ENCODE results near the gene EHD2. TPM values are rescaled to one million over a fixed set of nuclear protein-coding genes. Genes with fewer than 3 reads are reported as not detected.
A peak's percentile ranks its signal among the peaks of the same experiment; 100 is the strongest.

Gene EHD2
- total RNA-seq, 1 experiment from 2014 or later = not detected

GRCh38 chr19:47686679-47687450 is 26.4 kb upstream of the EHD2 start:
- DNase-seq (ENCODE audit: low spot score) = no peak
- in situ Hi-C loops (cut with HindIII; ENCODE audit: low sequenced_read_pairs) = no loop called here

GRCh38 chr19:47687906-47688305 is 25.3 kb upstream of the EHD2 start:
- no peak for DNase-seq (ENCODE audit: low spot score)
- in situ Hi-C loops (cut with HindIII; ENCODE audit: low sequenced_read_pairs) = no loop called here

- in situ Hi-C loops (cut with HindIII; ENCODE audit: low sequenced_read_pairs) = no loop called here
- DNase-seq (ENCODE audit: low spot score) = no peak
Measured at GRCh38 chr19:47691090-47691489, 22.1 kb upstream of the EHD2 start.

DNA sequence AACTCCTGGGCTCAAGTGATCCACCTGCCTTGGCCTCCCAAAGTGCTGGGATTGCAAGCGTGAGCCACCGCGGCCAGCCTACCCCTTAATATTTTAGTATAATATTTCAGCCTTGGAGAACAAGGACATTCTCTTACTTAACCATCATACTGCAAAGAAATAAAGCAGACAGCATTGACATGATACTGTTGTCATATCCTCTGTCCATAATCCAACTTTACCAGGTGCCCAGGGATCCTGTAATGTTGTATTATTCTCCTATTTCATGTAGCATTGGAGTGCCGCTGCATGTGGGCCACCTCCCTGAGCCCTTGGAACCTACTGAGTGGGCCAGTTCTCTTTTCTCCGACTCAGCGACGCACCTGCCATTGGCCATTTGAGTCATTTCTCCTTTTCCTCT is 21.4 kb upstream of the EHD2 start:
- DNase-seq (ENCODE audit: low spot score) = no peak
- in situ Hi-C loops (cut with HindIII; ENCODE audit: low sequenced_read_pairs) = no loop called here

GRCh38 chr19:47693489-47693888 is 19.7 kb upstream of the EHD2 start:
- DNase-seq (ENCODE audit: low spot score) = no peak
- in situ Hi-C loops (cut with HindIII; ENCODE audit: low sequenced_read_pairs) = no loop called here

DNA sequence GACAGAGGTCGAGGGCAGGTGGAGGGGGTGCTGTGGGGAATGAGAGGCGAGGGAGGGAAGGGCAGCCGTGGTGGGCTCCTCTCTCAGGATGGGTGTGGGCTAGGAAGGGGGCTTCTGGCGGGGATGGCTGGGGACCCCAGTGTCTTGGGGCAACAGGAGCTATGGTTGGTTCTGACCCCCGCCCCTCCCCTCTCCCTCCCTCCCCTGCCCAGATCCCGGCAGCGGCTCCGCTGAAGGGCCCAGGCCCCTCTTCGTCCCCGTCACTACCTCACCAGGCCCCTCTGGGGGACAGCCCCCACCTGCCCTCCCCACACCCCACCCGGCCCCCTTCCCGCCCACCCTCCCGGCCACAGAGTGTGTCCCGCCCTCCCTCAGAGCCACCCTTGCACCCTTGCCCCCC is 19.3 kb upstream of the EHD2 start:
- in situ Hi-C loops (cut with HindIII; ENCODE audit: low sequenced_read_pairs) = no loop called here
- DNase-seq (ENCODE audit: low spot score) = no peak

DNA sequence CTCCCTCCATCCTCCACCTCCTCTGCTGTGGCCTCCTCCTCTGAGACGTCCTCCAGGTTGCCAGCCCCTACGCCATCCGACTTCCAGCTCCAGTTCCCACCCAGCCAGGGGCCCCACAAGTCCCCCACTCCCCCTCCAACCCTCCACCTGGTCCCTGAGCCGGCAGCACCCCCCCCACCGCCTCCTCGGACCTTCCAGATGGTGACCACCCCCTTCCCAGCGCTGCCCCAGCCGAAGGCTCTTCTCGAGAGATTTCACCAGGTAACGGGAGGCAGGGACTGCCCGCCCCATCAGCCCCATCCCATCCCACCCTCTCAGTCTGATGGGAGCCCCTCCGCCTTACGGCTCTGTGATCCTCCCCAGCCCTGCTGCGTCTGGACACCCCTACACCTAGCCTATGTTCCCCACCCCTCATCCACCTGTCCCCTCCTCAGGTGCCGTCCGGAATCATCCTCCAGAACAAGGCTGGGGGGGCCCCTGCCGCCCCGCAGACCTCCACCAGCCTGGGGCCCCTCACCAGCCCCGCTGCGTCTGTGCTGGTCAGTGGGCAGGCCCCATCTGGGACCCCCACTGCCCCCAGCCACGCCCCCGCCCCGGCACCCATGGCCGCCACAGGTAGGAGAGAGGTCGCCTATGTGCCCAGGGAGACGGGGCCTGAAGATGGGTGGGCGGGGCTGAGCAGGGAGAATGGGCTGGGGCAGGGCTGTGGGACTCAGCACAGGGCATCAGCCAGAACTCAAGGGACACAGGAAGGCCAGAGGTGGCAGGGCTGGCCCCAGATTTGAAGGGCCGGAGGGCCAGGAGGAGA is 18.6 kb upstream of the EHD2 start:
- no peak for DNase-seq (ENCODE audit: low spot score)
- in situ Hi-C loops (cut with HindIII; ENCODE audit: low sequenced_read_pairs) = no loop called here

- in situ Hi-C loops (cut with HindIII; ENCODE audit: low sequenced_read_pairs) = no loop called here
- DNase-seq (ENCODE audit: low spot score) = no peak
Measured at GRCh38 chr19:47695533-47696262, 17.5 kb upstream of the EHD2 start.

DNA sequence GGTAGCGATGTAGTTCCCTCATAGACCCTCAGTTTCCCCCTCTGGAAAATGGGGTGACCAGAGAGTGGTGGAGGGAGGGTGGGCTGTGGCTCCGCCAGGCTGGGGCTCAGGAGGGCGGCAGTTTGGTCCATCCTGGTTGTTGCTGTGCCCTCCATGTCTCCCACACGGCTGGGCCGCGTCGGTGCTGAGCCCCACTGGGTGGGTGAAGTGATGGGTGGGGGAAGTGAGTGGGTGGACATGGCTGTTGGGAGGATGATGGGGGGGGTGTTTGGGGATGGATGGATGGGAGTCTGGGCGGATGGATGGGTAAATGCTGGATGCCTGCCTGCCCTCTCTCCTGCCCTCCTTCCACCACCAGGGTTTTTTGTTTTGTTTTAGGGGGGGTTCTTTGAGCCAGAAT is 16.6 kb upstream of the EHD2 start:
- in situ Hi-C loops (cut with HindIII; ENCODE audit: low sequenced_read_pairs) = no loop called here
- DNase-seq (ENCODE audit: low spot score) = no peak

GRCh38 chr19:47697863-47698609 is 15.2 kb upstream of the EHD2 start:
- peak; percentile 88 for DNase-seq (ENCODE audit: low spot score)
- in situ Hi-C loops (cut with HindIII; ENCODE audit: low sequenced_read_pairs) = no loop called here

GRCh38 chr19:47698631-47699359 is 14.4 kb upstream of the EHD2 start:
- DNase-seq (ENCODE audit: low spot score) = no peak
- in situ Hi-C loops (cut with HindIII; ENCODE audit: low sequenced_read_pairs) = no loop called here

GRCh38 chr19:47699360-47699917 is 13.8 kb upstream of the EHD2 start:
- in situ Hi-C loops (cut with HindIII; ENCODE audit: low sequenced_read_pairs) = no loop called here
- DNase-seq (ENCODE audit: low spot score) = peak; percentile 38

DNA sequence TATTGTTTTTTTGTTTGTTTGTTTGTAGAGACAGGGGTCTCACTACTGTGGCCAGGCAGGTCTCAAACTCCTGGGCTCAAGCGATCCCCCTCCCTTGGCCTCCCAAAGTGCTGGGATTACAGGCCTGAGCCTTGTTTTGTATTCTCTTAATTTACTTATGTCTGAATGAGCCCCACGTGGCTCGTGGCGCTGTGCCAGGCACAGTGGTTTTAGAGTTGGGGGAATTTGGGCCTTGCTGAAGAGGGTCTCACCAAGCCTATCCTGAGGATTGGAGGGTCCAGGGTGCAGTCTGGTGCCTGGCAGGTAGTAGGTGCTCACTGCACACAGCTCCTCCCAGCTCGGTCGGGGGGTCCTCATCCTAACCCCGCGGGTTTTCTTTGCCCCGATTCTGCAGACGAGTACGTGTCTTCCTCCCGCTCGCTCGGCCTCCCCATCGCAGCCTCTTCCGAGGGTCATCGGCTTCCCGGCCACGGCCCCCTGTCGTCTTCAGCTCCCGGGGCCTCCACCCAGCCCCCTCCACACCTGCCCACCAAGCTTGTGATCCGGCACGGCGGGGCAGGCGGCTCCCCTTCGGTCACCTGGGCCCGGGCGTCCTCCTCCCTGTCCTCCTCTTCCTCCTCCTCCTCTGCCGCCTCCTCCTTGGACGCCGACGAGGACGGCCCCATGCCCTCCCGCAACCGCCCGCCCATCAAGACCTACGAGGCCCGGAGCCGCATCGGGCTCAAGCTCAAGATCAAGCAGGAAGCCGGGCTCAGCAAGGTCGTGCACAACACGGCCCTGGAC is 12.1 kb upstream of the EHD2 start:
- no peak for DNase-seq (ENCODE audit: low spot score)
- in situ Hi-C loops (cut with HindIII; ENCODE audit: low sequenced_read_pairs) = no loop called here

DNA sequence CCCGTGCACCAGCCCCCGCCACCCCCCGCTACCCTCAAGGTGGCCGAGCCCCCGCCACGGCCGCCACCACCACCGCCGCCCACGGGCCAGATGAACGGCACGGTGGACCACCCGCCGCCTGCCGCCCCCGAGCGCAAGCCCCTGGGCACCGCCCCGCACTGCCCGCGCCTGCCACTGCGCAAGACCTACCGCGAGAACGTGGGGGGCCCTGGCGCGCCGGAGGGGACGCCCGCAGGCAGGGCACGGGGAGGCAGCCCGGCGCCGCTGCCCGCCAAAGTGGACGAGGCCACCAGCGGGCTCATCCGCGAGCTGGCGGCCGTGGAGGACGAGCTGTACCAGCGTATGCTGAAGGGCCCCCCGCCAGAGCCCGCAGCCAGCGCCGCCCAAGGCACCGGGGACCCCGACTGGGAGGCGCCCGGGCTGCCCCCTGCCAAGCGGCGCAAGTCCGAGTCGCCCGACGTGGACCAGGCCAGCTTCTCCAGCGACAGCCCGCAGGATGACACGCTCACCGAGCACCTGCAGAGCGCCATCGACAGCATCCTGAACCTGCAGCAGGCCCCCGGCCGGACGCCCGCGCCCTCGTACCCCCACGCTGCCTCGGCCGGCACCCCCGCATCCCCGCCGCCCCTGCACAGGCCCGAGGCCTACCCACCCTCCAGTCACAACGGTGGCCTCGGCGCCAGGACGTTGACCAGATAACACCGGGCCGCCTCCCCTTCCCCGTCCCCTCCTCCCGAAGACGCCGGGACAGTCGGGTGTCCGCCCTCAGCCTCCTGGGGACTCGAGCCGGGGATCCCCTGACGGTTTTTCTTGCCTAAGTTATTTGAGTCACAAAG is 11.3 kb upstream of the EHD2 start:
- in situ Hi-C loops (cut with HindIII; ENCODE audit: low sequenced_read_pairs) = no loop called here
- DNase-seq (ENCODE audit: low spot score) = no peak

GRCh38 chr19:47702671-47703070 is 10.6 kb upstream of the EHD2 start:
- DNase-seq (ENCODE audit: low spot score) = no peak
- in situ Hi-C loops (cut with HindIII; ENCODE audit: low sequenced_read_pairs) = no loop called here

GRCh38 chr19:47703301-47703700 is 9.9 kb upstream of the EHD2 start:
- no peak for DNase-seq (ENCODE audit: low spot score)
- in situ Hi-C loops (cut with HindIII; ENCODE audit: low sequenced_read_pairs) = no loop called here

DNA sequence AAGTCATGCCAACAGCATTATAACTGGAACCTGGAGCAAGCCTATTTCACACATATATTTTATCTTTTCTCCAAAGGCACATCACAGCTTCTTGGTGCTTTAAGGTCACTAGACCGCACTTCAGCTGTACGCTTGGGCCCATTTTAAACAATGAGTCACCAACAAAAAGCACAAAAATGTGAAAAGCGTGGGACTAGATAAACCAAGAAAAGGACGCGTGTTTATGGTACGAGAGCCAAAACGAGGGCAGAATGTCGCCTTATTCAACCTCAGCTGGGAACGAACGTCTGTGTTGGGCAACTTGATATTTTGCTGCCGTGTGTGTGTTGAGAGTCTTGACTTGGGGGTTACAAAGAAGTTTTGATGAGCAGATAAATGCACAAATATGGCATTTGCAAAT is 9.2 kb upstream of the EHD2 start:
- in situ Hi-C loops (cut with HindIII; ENCODE audit: low sequenced_read_pairs) = no loop called here
- DNase-seq (ENCODE audit: low spot score) = no peak
